Measurements from ENCODE around the gene HNF1B.

GRCh38 chr17:37755455-37755854, 10.6 kb upstream of the HNF1B start:
- no peak for TF ChIP-seq CTCF (IDR thresholded peaks at IDR 0.05)
- TF ChIP-seq POLR2A (IDR thresholded peaks at IDR 0.05), result no peak
